IMR-90 (cell line): ENCODE measurements around the gene DYSF. TPM values are rescaled to one million over a fixed set of nuclear protein-coding genes. Genes with fewer than 3 reads are reported as not detected.

Source experiments
- ATAC-seq: fragments of 200-7000 bp; cut with Tn5 transposase; 2 replicates; pipeline ENCODE4 v1.9.1; 2020; ENCODE audit warnings: low read depth, mild to moderate bottlenecking, moderate library complexity
- BruUV-seq: library from RNA; stranded (reverse); fragments of 400-500 nt; replicated peaks from 2 replicates; lab custom pipeline; 2021; lab: Mats Ljungman, UMichigan
- CTCF ChIA-PET: fragments of 300-600 bp; formaldehyde crosslinking; extraction: SDS; loops from one replicate; lab custom pipeline; 2021; ENCODE audit warnings: antibody characterized with exemption; lab: Yijun Ruan, JAX
- POLR2A ChIA-PET: fragments of 300-600 bp; sonication (Branson Sonifier 250); formaldehyde crosslinking; loops from one replicate; lab custom pipeline; 2022; ENCODE audit warnings: antibody characterized with exemption; ENCODE audit not compliant: unreplicated experiment; lab: Charles Lee
- DNase-seq: peaks from one replicate; pipeline ENCODE4 v3.0.0; 2013
- H2AFZ ChIP-seq: replicated peaks from 2 replicates; pipeline ENCODE3; 2013; ENCODE audit warnings: low read length, mild to moderate bottlenecking; ENCODE audit not compliant: poor library complexity
- H2AK5ac ChIP-seq: 2 replicates; pipeline ENCODE4 v1.6.1; 2013; ENCODE audit warnings: low read depth, low read length, inconsistent platforms
- H2AK9ac ChIP-seq: replicated peaks from 2 replicates; pipeline ENCODE3; 2013; ENCODE audit warnings: mild to moderate bottlenecking, low read depth, low read length, moderate library complexity; ENCODE audit not compliant: poor library complexity
- H2BK120ac ChIP-seq: 2 replicates; pipeline ENCODE4 v1.6.1; 2013; ENCODE audit warnings: low read depth, low read length, inconsistent platforms
- H2BK15ac ChIP-seq: 3 replicates; pipeline ENCODE4 v1.6.1; 2013; ENCODE audit warnings: low read depth, low read length, inconsistent platforms
- H2BK20ac ChIP-seq: 2 replicates; pipeline ENCODE4 v1.6.1; 2013; ENCODE audit warnings: low read depth, mild to moderate bottlenecking, inconsistent platforms, low read length, moderate library complexity
- H2BK5ac ChIP-seq: 2 replicates; pipeline ENCODE4 v1.6.1; 2013; ENCODE audit warnings: mild to moderate bottlenecking, low read depth, low read length, inconsistent platforms; ENCODE audit not compliant: poor library complexity, severe bottlenecking
- H3K14ac ChIP-seq: replicated peaks from 2 replicates; pipeline ENCODE4 v1.6.1; 2013; ENCODE audit warnings: low read depth, low read length, inconsistent platforms
- H3K18ac ChIP-seq: 2 replicates; pipeline ENCODE4 v1.6.1; 2013; ENCODE audit warnings: low read depth, low read length, control low read depth
- H3K23ac ChIP-seq: 2 replicates; pipeline ENCODE4 v1.6.1; 2013; ENCODE audit warnings: low read depth, low read length, inconsistent platforms
- H3K27ac ChIP-seq: 2 replicates; pipeline ENCODE4 v1.5.1; 2013; ENCODE audit warnings: mild to moderate bottlenecking, control low read depth, low read length; ENCODE audit not compliant: insufficient read depth
- H3K27me3 ChIP-seq: 2 replicates; pipeline ENCODE4 v1.6.1; 2013; ENCODE audit warnings: low read length; ENCODE audit not compliant: control insufficient read depth, insufficient read depth
- H3K36me3 ChIP-seq: 2 replicates; pipeline ENCODE4 v1.6.1; 2013; ENCODE audit warnings: low read length, mixed read lengths; ENCODE audit not compliant: control insufficient read depth, insufficient read depth
- H3K4ac ChIP-seq: 2 replicates; pipeline ENCODE4 v1.6.1; 2013; ENCODE audit warnings: low read depth, low read length, inconsistent platforms
- H3K4me1 ChIP-seq: 2 replicates; pipeline ENCODE4 v1.6.1; 2013; ENCODE audit warnings: low read length, mixed read lengths; ENCODE audit not compliant: control insufficient read depth, insufficient read depth
- H3K4me2 ChIP-seq: 2 replicates; pipeline ENCODE4 v1.6.1; 2013; ENCODE audit warnings: low read depth, mild to moderate bottlenecking, control low read depth, low read length, moderate library complexity
- H3K4me3 ChIP-seq: 2 replicates; pipeline ENCODE4 v1.5.1; 2013; ENCODE audit warnings: low read depth, mild to moderate bottlenecking, control low read depth, low read length, moderate library complexity; ENCODE audit not compliant: insufficient read depth
- H3K56ac ChIP-seq: 2 replicates; pipeline ENCODE4 v1.6.1; 2013; ENCODE audit warnings: low read length, inconsistent platforms; ENCODE audit not compliant: insufficient read depth; ENCODE audit errors: extremely low read depth
- H3K79me1 ChIP-seq, 2 experiments: 2 replicates each; pipeline ENCODE4 v1.6.1; 2013; ENCODE audit warnings: low read length in 2 of 2, inconsistent platforms in 1 of 2, low read depth in 1 of 2
- H3K9ac ChIP-seq: 2 replicates; pipeline ENCODE4 v1.6.1; 2013; ENCODE audit warnings: low read depth, low read length, control low read depth
- H3K9me1 ChIP-seq: 2 replicates; pipeline ENCODE4 v1.6.1; 2013; ENCODE audit warnings: low read length, inconsistent platforms; ENCODE audit not compliant: insufficient read depth
- H3K9me3 ChIP-seq: 2 replicates; pipeline ENCODE4 v1.6.1; 2013; ENCODE audit warnings: low read length; ENCODE audit not compliant: control insufficient read depth, insufficient read depth
- H4K20me1 ChIP-seq: 2 replicates; pipeline ENCODE4 v1.6.1; 2013; ENCODE audit warnings: low read length, inconsistent platforms; ENCODE audit not compliant: insufficient read depth
- H4K5ac ChIP-seq: 2 replicates; pipeline ENCODE4 v1.6.1; 2013; ENCODE audit warnings: mild to moderate bottlenecking, low read depth, low read length, control low read depth
- H4K8ac ChIP-seq, 2 experiments: 2 replicates each; pipeline ENCODE4 v1.6.1; 2013; ENCODE audit warnings: low read depth in 2 of 2, low read length in 2 of 2, control low read depth in 1 of 2, inconsistent platforms in 1 of 2
- H4K91ac ChIP-seq: 2 replicates; pipeline ENCODE4 v1.6.1; 2013; ENCODE audit warnings: low read depth, low read length, inconsistent platforms; ENCODE audit not compliant: insufficient read depth
- BHLHE40 ChIP-seq: fragments of 150-350 bp; IDR thresholded peaks from 2 replicates; pipeline ENCODE4 v1.6.1; 2016; ENCODE audit warnings: mild to moderate bottlenecking, low read depth, low read length
- CEBPB ChIP-seq: IDR thresholded peaks from 2 replicates; pipeline ENCODE4 v1.6.1; 2012; ENCODE audit warnings: low read depth, low read length, improper control_type of control experiment
- CHD1 ChIP-seq: IDR thresholded peaks from 2 replicates; pipeline ENCODE4 v1.6.1; 2012; ENCODE audit warnings: low read depth, low read length, improper control_type of control experiment
- ELK1 ChIP-seq: fragments of 150-350 bp; IDR thresholded peaks from 2 replicates; pipeline ENCODE4 v1.6.1; 2016; ENCODE audit warnings: low read depth, mild to moderate bottlenecking, low read length, moderate library complexity, borderline replicate concordance
- FOS ChIP-seq: fragments of 150-350 bp; IDR thresholded peaks from 2 replicates; pipeline ENCODE4 v1.6.1; 2016; ENCODE audit warnings: low read depth, low read length
- MAFK ChIP-seq: IDR thresholded peaks from 2 replicates; pipeline ENCODE4 v1.6.1; 2012; ENCODE audit warnings: low read depth, low read length, improper control_type of control experiment
- MAZ ChIP-seq: IDR thresholded peaks from 2 replicates; pipeline ENCODE4 v1.6.1; 2012; ENCODE audit warnings: low read depth, mild to moderate bottlenecking, low read length, improper control_type of control experiment, moderate library complexity, borderline replicate concordance
- MXI1 ChIP-seq: IDR thresholded peaks from 2 replicates; pipeline ENCODE4 v1.6.1; 2012; ENCODE audit warnings: low read depth, mild to moderate bottlenecking, low read length, moderate library complexity, borderline replicate concordance
- NFE2L2 ChIP-seq: fragments of 150-350 bp; IDR thresholded peaks from 2 replicates; pipeline ENCODE4 v1.6.1; 2016; ENCODE audit warnings: low read depth, mild to moderate bottlenecking, low read length
- POLR2A ChIP-seq: IDR thresholded peaks from 2 replicates; pipeline ENCODE4 v1.6.1; 2012; ENCODE audit warnings: mild to moderate bottlenecking, low read depth, low read length
- RAD21 ChIP-seq: IDR thresholded peaks from 2 replicates; pipeline ENCODE4 v1.6.1; 2012; ENCODE audit warnings: low read length, improper control_type of control experiment
- RCOR1 ChIP-seq: IDR thresholded peaks from 2 replicates; pipeline ENCODE4 v1.6.1; 2012; ENCODE audit warnings: mild to moderate bottlenecking, low read length, improper control_type of control experiment; ENCODE audit not compliant: insufficient replicate concordance
- RFX5 ChIP-seq: IDR thresholded peaks from 2 replicates; pipeline ENCODE4 v1.8.0; 2012; ENCODE audit warnings: low read depth, mild to moderate bottlenecking, low read length, moderate library complexity
- SMC3 ChIP-seq: fragments of 150-350 bp; IDR thresholded peaks from 2 replicates; pipeline ENCODE4 v1.6.1; 2016; ENCODE audit warnings: low read depth, mild to moderate bottlenecking, antibody characterized with exemption, low read length, moderate library complexity
- USF2 ChIP-seq: fragments of 150-350 bp; IDR thresholded peaks from 2 replicates; pipeline ENCODE4 v1.6.1; 2017; ENCODE audit warnings: mild to moderate bottlenecking, antibody characterized with exemption, low read length, low read depth
- WGBS, 2 experiments: methylation state at CpG; one replicate each; pipeline versions ENCODE4 v1.1.5 to v1.1.7; 2013; ENCODE audit warnings: missing lambda C conversion rate in 2 of 2; ENCODE audit not compliant: insufficient read length in 1 of 2; ENCODE audit errors: extremely low coverage in 2 of 2; 5-methylcytosine and 5-hydroxymethylcytosine counted together
- dilution Hi-C: fragments of 300-500 bp; cut with HindIII; formaldehyde crosslinking; loops from one replicate; pipeline ENCODE4 v1.14.3; 2018; ENCODE audit warnings: low sequenced_read_pairs; ENCODE audit not compliant: unreplicated experiment
- in situ Hi-C: fragments of 300-500 bp; cut with MboI; formaldehyde crosslinking; loops from 3 replicates; pipeline ENCODE4 v1.14.3; 2019; ENCODE audit warnings: low sequenced_read_pairs, inconsistent platforms, mixed read lengths
- intact Hi-C: fragments of 100-400 bp; cut with micrococcal nuclease; formaldehyde crosslinking; loops from 2 replicates; pipeline ENCODE4 v1.10.0; 2022
- polyA plus RNA-seq, 3 experiments: library from polyadenylated mRNA; depleted of rRNA; stranded (reverse); fragments of >200 nt; gene quantifications; 2 replicates each; pipeline ENCODE4 v1.2.3, GENCODE V29; 2012; ENCODE audit warnings: low replicate concordance in 1 of 3
- total RNA-seq: library from RNA; depleted of rRNA; stranded (reverse); fragments of >200 nt; gene quantifications from 2 replicates; pipeline ENCODE4 v1.2.3, GENCODE V29; 2012
- TF ChIP-seq, protein P1 (sequence below): conservative IDR thresholded peaks from 2 replicates; pipeline ENCODE4 v1.5.1; 2012; ENCODE audit warnings: mild to moderate bottlenecking, low read depth, low read length, improper control_type of control experiment

Gene DYSF
- total and polyA plus RNA-seq, 2 of the 4 experiments (the other 2 are of a cell fraction): 0.09 to 0.18 TPM

DNA sequence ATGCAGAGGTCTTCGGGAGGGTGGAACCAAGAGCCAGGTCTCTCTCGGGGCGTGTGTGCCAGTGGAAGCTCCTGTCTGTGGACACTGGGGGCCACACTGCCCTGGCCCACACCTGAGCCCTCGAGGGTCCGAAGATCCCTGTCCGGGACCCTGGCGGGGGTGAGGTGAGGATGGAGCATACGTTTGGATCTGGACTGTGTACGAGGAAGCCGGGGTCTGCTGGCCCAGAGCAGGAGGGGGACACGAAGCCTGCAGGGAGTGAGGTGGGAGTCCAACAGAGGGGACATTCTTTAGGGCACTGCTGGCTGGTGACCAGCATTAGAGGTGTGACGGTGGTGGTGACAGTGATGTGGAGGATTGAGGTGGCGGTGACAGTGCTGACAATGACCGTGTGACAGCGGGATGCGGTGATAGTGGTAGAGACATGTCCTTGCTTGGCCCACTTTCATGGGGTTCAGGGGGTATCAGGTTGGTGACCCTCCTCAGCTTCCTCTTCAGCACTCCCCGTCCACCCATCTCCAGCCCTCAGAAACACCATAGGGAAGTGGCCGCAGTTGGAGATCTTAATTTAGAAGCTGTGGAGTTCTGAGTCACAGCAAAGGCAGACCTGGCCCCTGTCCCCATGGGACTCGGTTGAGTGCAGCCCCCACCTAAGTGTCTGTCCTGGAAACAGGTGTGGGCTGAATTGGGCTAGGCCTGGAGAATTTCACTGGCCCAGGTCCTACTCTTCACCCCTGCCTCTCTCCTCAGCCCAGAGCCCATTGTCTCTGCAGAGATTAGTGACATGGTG, 252.0 kb downstream of the DYSF start:
- no peak overlapping the region for H2AFZ ChIP-seq
- TF ChIP-seq RAD21: no peak
- TF ChIP-seq CHD1: no peak
- no peak for TF ChIP-seq USF2
- TF ChIP-seq FOS: no peak
- no peak for TF ChIP-seq NFE2L2
- TF ChIP-seq SMC3: no peak
- TF ChIP-seq RCOR1: no peak
- TF ChIP-seq CEBPB: no peak
- no peak for TF ChIP-seq MAZ
- TF ChIP-seq MAFK: no peak
- TF ChIP-seq MXI1: no peak
- no peak for TF ChIP-seq RFX5
- TF ChIP-seq, protein P1, sequence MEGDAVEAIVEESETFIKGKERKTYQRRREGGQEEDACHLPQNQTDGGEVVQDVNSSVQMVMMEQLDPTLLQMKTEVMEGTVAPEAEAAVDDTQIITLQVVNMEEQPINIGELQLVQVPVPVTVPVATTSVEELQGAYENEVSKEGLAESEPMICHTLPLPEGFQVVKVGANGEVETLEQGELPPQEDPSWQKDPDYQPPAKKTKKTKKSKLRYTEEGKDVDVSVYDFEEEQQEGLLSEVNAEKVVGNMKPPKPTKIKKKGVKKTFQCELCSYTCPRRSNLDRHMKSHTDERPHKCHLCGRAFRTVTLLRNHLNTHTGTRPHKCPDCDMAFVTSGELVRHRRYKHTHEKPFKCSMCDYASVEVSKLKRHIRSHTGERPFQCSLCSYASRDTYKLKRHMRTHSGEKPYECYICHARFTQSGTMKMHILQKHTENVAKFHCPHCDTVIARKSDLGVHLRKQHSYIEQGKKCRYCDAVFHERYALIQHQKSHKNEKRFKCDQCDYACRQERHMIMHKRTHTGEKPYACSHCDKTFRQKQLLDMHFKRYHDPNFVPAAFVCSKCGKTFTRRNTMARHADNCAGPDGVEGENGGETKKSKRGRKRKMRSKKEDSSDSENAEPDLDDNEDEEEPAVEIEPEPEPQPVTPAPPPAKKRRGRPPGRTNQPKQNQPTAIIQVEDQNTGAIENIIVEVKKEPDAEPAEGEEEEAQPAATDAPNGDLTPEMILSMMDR: no peak
- no peak for TF ChIP-seq ELK1
- no peak for TF ChIP-seq BHLHE40
- no peak for TF ChIP-seq POLR2A
- H2BK20ac ChIP-seq: no peak overlapping the region
- dilution Hi-C loops: no loop called here
- no peak overlapping the region for H4K8ac ChIP-seq
- no peak overlapping the region for H2BK15ac ChIP-seq
- ATAC-seq (no peak), DNase-seq (no peak)
- 0 out of 2 replicates have a peak, but pooled peaks cover 2% of the 10 kb centered on the region for H3K4me1 ChIP-seq
- ChIA-PET CTCF (no interaction called here), POLR2A (no interaction called here)
- H2BK120ac ChIP-seq: no peak overlapping the region
- no peak overlapping the region for H3K4me3 ChIP-seq
- no peaks in the 10 kb centered on the region for H3K79me1 ChIP-seq
- BruUV-seq: no TSS peak
- no peak overlapping the region for H3K18ac ChIP-seq
- H3K9ac ChIP-seq: no peak overlapping the region
- H3K27me3 ChIP-seq: peaks cover 61% of the 10 kb centered on the region
- WGBS, 2 experiments: 85% methylated on average over 6 of the region's 19 CpGs; no CpG with 5 or more reads in 1 of the 2 experiments
- no peak overlapping the region for H2AK5ac ChIP-seq
- H2AK9ac ChIP-seq: no peak overlapping the region
- H3K14ac ChIP-seq: no peak overlapping the region
- H3K27ac ChIP-seq: no peak overlapping the region
- no peak overlapping the region for H4K5ac ChIP-seq
- H3K4me2 ChIP-seq: no peak overlapping the region
- H3K56ac ChIP-seq: no peak overlapping the region
- no peaks in the 10 kb centered on the region for H3K36me3 ChIP-seq
- in situ Hi-C loops: no loop called here
- intact Hi-C loops: no loop called here
- H3K9me1 ChIP-seq: no peaks in the 10 kb centered on the region
- no peak overlapping the region for H4K91ac ChIP-seq
- H4K20me1 ChIP-seq: no peaks in the 10 kb centered on the region
- no peak overlapping the region for H2BK5ac ChIP-seq
- H3K4ac ChIP-seq: no peak overlapping the region
- H3K9me3 ChIP-seq: no peaks in the 10 kb centered on the region
- no peak overlapping the region for H3K23ac ChIP-seq
